Ovary (tissue), 3 donors: Measurements from ENCODE around the gene ZNF148.

Experiments used
- POLR2A ChIP-seq: fragments of 450-650 bp; IDR thresholded peaks from one replicate; pipeline ENCODE4 v1.6.1; 2017; ENCODE audit warnings: antibody characterized with exemption, mild to moderate bottlenecking, moderate library complexity
- TF ChIP-seq, protein P1 (sequence below), 3 donors: fragments of 450-650 bp in 2 of 3; fragments of 200-600 bp in 1 of 3; IDR thresholded peaks; one replicate each; pipeline versions ENCODE4 v1.5.1 to v1.8.0; 2016 to 2022; ENCODE audit warnings: antibody characterized with exemption in 3 of 3, mild to moderate bottlenecking in 1 of 3
- donor health status: DM: no; HTN: no; CAD: no.

DNA sequence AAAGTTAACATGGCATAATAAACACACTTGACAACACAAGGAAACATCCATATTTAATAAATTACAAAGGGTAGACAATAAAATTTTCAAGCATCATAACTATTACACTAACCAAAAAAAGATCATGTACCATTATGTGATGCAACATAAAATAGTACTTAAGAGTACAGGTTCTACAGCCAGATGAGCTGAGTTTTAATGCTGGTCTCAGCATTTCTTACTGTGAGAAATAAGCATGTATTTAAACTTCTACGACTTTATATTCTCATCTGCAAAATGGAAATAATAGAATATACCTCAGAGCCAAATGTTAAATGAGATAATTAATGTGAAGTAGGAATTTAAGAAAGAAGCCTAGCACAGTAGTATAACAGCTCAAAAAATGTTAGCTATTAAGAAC lies 128.9 kb downstream of the ZNF148 start:
- no peak for TF ChIP-seq POLR2A
- TF ChIP-seq, protein P1, sequence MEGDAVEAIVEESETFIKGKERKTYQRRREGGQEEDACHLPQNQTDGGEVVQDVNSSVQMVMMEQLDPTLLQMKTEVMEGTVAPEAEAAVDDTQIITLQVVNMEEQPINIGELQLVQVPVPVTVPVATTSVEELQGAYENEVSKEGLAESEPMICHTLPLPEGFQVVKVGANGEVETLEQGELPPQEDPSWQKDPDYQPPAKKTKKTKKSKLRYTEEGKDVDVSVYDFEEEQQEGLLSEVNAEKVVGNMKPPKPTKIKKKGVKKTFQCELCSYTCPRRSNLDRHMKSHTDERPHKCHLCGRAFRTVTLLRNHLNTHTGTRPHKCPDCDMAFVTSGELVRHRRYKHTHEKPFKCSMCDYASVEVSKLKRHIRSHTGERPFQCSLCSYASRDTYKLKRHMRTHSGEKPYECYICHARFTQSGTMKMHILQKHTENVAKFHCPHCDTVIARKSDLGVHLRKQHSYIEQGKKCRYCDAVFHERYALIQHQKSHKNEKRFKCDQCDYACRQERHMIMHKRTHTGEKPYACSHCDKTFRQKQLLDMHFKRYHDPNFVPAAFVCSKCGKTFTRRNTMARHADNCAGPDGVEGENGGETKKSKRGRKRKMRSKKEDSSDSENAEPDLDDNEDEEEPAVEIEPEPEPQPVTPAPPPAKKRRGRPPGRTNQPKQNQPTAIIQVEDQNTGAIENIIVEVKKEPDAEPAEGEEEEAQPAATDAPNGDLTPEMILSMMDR (IDR thresholded peaks at IDR 0.05) = no peak
